ENCODE results near the gene OSBPL7. TPM values are rescaled to one million over a fixed set of nuclear protein-coding genes. Genes with fewer than 3 reads are reported as not detected.

The OSBPL7 gene
- total and polyA plus RNA-seq, 2 of the 13 experiments (the other 11 are each of a cell fraction or from before 2014, with no cell fraction given) = 4.7 to 6.6 TPM

DNA sequence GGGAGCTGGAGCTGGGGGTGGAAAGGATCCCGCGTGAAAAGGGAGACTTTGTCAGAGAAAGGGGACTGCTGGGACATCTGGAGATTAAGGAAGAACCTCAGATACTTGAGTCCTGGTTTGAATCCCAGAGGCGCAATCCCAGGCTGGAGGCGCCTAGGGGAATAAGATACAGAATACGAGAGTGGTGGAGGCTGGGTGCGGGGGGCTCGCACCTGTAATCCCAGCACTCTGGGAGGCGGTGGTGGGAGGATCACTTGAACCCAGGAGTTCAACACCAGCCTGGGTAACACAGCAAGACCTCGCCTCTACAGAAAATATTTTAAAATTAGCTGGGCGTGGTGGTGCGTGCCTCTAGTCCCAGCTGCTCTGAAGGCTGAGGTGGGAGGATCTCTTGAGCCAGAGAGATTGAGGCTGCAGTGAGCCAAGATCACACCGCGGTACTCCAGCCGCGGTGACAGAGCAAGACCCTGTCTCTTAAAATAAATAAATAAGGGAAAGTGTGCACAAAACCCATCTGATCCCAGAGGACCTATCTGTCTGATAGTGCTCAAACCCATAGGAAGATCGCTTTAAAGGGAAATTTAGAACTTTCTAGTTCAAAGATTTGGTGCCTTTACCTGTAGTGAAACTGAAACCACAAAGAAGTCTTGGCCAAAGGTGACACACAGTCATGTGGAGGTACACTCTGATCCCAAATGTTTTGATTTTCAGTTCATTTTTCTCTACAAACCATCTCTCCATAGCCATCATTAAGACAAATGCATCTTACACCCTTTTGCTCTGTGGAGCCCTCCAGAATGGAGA lies 20.1 kb upstream of the OSBPL7 start (continued):
- TF ChIP-seq ELF1 (CRISPR knock-in tag; IDR thresholded peaks at IDR 0.05) = no peak
- no peak for TF ChIP-seq SP1 (IDR thresholded peaks at IDR 0.05)
- TF ChIP-seq SP1 (CRISPR knock-in tag; IDR thresholded peaks at IDR 0.05) = no peak; the same call in 1 of the 2 replicates
- no peak for TF ChIP-seq ZNF143 (CRISPR knock-in tag; IDR thresholded peaks at IDR 0.05)
- TF ChIP-seq, protein P1, sequence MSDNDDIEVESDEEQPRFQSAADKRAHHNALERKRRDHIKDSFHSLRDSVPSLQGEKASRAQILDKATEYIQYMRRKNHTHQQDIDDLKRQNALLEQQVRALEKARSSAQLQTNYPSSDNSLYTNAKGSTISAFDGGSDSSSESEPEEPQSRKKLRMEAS (IDR thresholded peaks at IDR 0.05) = no peak
- TF ChIP-seq TCF12 (IDR thresholded peaks at IDR 0.05) = no peak
- TF ChIP-seq TCF12 (CRISPR knock-in tag; IDR thresholded peaks at IDR 0.05) = no peak
- no peak for TF ChIP-seq ZNF432 (CRISPR knock-in tag; IDR thresholded peaks at IDR 0.05; ENCODE audit: borderline replicate concordance)
- TF ChIP-seq, protein P2, sequence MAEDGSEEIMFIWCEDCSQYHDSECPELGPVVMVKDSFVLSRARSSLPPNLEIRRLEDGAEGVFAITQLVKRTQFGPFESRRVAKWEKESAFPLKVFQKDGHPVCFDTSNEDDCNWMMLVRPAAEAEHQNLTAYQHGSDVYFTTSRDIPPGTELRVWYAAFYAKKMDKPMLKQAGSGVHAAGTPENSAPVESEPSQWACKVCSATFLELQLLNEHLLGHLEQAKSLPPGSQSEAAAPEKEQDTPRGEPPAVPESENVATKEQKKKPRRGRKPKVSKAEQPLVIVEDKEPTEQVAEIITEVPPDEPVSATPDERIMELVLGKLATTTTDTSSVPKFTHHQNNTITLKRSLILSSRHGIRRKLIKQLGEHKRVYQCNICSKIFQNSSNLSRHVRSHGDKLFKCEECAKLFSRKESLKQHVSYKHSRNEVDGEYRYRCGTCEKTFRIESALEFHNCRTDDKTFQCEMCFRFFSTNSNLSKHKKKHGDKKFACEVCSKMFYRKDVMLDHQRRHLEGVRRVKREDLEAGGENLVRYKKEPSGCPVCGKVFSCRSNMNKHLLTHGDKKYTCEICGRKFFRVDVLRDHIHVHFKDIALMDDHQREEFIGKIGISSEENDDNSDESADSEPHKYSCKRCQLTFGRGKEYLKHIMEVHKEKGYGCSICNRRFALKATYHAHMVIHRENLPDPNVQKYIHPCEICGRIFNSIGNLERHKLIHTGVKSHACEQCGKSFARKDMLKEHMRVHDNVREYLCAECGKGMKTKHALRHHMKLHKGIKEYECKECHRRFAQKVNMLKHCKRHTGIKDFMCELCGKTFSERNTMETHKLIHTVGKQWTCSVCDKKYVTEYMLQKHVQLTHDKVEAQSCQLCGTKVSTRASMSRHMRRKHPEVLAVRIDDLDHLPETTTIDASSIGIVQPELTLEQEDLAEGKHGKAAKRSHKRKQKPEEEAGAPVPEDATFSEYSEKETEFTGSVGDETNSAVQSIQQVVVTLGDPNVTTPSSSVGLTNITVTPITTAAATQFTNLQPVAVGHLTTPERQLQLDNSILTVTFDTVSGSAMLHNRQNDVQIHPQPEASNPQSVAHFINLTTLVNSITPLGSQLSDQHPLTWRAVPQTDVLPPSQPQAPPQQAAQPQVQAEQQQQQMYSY (CRISPR knock-in tag; IDR thresholded peaks at IDR 0.05) = no peak
- TF ChIP-seq, protein P3, sequence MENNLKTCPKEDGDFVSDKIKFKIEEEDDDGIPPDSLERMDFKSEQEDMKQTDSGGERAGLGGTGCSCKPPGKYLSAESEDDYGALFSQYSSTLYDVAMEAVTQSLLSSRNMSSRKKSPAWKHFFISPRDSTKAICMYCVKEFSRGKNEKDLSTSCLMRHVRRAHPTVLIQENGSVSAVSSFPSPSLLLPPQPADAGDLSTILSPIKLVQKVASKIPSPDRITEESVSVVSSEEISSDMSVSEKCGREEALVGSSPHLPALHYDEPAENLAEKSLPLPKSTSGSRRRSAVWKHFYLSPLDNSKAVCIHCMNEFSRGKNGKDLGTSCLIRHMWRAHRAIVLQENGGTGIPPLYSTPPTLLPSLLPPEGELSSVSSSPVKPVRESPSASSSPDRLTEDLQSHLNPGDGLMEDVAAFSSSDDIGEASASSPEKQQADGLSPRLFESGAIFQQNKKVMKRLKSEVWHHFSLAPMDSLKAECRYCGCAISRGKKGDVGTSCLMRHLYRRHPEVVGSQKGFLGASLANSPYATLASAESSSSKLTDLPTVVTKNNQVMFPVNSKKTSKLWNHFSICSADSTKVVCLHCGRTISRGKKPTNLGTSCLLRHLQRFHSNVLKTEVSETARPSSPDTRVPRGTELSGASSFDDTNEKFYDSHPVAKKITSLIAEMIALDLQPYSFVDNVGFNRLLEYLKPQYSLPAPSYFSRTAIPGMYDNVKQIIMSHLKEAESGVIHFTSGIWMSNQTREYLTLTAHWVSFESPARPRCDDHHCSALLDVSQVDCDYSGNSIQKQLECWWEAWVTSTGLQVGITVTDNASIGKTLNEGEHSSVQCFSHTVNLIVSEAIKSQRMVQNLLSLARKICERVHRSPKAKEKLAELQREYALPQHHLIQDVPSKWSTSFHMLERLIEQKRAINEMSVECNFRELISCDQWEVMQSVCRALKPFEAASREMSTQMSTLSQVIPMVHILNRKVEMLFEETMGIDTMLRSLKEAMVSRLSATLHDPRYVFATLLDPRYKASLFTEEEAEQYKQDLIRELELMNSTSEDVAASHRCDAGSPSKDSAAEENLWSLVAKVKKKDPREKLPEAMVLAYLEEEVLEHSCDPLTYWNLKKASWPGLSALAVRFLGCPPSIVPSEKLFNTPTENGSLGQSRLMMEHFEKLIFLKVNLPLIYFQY (CRISPR knock-in tag; IDR thresholded peaks at IDR 0.05; ENCODE audit: borderline replicate concordance) = no peak
- TF ChIP-seq, protein P4, sequence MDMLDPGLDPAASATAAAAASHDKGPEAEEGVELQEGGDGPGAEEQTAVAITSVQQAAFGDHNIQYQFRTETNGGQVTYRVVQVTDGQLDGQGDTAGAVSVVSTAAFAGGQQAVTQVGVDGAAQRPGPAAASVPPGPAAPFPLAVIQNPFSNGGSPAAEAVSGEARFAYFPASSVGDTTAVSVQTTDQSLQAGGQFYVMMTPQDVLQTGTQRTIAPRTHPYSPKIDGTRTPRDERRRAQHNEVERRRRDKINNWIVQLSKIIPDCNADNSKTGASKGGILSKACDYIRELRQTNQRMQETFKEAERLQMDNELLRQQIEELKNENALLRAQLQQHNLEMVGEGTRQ (IDR thresholded peaks at IDR 0.05; ENCODE audit: low read depth, low read length) = no peak
- TF ChIP-seq, protein P4 (CRISPR knock-in tag; IDR thresholded peaks at IDR 0.05; ENCODE audit: borderline replicate concordance) = no peak
- TF ChIP-seq CEBPB (IDR thresholded peaks at IDR 0.05; ENCODE audit: borderline replicate concordance, low read depth, low read length) = no peak
- TF ChIP-seq RFXAP (CRISPR knock-in tag; IDR thresholded peaks at IDR 0.05; ENCODE audit: borderline replicate concordance) = no peak
- no peak for TF ChIP-seq KAT7 (CRISPR knock-in tag; IDR thresholded peaks at IDR 0.05; ENCODE audit: borderline replicate concordance)
- no peak for TF ChIP-seq ZSCAN22 (CRISPR knock-in tag; IDR thresholded peaks at IDR 0.05)
- no peak; the same call in 1 of the 2 replicates for TF ChIP-seq ZNF879 (CRISPR knock-in tag; IDR thresholded peaks at IDR 0.05)
- TF ChIP-seq, protein P5, sequence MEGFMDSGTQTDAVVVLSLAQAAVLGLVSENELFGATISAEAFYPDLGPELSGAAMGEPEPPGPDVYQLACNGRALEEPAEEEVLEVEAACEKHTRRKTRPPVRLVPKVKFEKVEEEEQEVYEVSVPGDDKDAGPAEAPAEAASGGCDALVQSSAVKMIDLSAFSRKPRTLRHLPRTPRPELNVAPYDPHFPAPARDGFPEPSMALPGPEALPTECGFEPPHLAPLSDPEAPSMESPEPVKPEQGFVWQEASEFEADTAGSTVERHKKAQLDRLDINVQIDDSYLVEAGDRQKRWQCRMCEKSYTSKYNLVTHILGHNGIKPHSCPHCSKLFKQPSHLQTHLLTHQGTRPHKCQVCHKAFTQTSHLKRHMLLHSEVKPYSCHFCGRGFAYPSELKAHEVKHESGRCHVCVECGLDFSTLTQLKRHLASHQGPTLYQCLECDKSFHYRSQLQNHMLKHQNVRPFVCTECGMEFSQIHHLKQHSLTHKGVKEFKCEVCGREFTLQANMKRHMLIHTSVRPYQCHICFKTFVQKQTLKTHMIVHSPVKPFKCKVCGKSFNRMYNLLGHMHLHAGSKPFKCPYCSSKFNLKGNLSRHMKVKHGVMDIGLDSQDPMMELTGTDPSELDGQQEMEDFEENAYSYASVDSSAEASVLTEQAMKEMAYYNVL (CRISPR knock-in tag; IDR thresholded peaks at IDR 0.05; ENCODE audit: borderline replicate concordance) = no peak

All from HepG2 (cell line).